ENCODE results near the gene SFT2D1.

SFT2D1 gene

DNA sequence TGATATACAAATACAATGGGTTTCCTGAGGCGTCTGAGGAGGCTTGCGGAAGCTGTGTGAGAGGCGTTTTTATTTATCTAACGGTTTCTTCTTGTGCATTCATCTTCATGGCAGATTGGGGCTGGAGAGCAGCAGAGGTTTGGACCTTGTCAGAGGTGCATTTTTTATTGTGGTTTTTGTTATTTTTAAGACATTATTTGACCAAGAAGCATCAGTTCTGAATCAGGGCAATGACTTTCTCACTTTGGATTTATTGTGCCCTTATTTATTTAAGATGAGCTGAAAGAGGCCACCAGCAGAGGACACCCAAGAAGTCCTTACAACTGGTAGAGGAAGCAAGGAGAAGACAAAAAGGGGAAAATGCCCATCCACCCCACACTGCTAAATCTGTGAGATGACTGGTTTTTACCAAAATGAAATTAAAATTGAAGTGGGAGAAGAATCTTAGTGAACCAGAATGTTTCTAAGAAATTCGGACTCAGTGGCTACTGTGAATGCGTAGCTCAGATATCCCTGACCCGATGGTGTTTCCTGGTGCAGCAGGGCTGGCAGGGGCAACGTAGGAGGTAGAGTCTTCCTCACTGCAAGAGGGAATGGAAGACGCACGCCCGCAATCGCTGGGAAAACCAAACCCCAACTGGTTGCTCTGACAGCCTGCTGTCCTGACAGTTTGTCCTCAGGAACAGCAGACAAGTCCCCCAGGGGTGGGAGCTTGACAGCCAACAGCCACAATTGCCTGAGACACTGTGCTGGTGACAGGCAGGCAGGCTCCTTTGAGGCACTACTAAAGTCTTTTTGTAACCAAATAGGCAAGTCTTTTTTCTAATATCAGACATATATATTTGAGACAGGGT, 48.4 kb downstream of the SFT2D1 start:
- peaks cover 3% of the 10 kb centered on the region for H3K27me3 ChIP-seq (replicated peaks)
- in situ Hi-C loops (cut with HindIII; ENCODE audit: low pct_ligation_motif_present, low sequenced_read_pairs), result loop anchor here (25.0 kb wide), 1 partner anchor 93 kb away; the partner anchor contains the start of gene MPC1
- no peak overlapping the region for H3K27ac ChIP-seq
- H3K4me3 ChIP-seq (ENCODE audit: low read depth, low read length), result no peak overlapping the region
- DNase-seq, result no peak
- TF ChIP-seq, protein P1, sequence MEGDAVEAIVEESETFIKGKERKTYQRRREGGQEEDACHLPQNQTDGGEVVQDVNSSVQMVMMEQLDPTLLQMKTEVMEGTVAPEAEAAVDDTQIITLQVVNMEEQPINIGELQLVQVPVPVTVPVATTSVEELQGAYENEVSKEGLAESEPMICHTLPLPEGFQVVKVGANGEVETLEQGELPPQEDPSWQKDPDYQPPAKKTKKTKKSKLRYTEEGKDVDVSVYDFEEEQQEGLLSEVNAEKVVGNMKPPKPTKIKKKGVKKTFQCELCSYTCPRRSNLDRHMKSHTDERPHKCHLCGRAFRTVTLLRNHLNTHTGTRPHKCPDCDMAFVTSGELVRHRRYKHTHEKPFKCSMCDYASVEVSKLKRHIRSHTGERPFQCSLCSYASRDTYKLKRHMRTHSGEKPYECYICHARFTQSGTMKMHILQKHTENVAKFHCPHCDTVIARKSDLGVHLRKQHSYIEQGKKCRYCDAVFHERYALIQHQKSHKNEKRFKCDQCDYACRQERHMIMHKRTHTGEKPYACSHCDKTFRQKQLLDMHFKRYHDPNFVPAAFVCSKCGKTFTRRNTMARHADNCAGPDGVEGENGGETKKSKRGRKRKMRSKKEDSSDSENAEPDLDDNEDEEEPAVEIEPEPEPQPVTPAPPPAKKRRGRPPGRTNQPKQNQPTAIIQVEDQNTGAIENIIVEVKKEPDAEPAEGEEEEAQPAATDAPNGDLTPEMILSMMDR (IDR thresholded peaks at IDR 0.05; ENCODE audit: low read depth, low read length, missing control alignments), result no peak
- no peaks in the 10 kb centered on the region for H3K36me3 ChIP-seq (replicated peaks)

DNA sequence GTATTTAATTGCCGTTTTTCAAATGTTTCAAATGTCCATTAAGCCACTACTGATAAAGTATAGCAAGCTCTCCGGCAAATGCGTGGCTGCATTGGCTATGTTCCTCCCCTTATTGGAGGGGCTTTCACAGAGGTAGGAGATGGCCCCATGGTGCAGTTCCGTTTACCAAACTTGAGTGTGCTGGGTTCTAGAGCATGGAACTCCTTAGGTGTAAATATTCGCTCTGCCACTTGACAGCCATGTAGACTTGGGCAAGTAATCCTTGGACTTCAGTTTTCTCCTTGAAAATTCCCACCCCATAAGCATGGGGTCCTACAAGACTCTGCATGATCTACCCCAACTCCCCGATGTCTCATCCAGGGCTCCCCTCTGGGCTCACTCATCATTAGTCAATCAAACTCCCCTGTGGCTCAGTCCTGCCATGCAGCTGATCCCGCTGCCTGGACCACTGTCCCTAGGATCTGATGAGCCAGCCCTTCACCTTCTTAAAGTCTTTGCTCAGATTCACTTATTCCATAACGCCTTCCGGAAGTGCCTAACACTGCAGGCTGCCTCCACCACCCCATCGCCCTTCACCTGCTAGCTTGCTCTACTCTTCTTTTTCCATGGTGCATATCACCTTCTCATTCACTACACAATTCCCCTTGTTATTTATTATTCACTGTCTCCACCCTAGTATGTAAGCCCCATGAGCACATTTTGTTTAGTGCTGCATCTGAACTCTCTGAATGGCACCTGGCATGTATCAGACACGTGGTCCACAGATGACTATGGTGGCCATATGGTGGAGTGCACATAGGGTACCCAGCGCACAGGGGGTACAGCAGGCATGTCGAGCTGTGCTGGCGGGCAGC, 52.9 kb downstream of the SFT2D1 start:
- in situ Hi-C loops (cut with HindIII; ENCODE audit: low pct_ligation_motif_present, low sequenced_read_pairs), result loop anchor here (25.0 kb wide), 1 partner anchor 98 kb away; the partner anchor contains the start of gene MPC1
- H3K27ac ChIP-seq, result no peak overlapping the region
- TF ChIP-seq, protein P1 (IDR thresholded peaks at IDR 0.05; ENCODE audit: low read depth, low read length, missing control alignments), result no peak
- no peak for DNase-seq
- H3K4me3 ChIP-seq (ENCODE audit: low read depth, low read length), result no peak overlapping the region
- H3K36me3 ChIP-seq (replicated peaks), result no peaks in the 10 kb centered on the region
- H3K27me3 ChIP-seq (replicated peaks), result peaks cover 1% of the 10 kb centered on the region

DNA sequence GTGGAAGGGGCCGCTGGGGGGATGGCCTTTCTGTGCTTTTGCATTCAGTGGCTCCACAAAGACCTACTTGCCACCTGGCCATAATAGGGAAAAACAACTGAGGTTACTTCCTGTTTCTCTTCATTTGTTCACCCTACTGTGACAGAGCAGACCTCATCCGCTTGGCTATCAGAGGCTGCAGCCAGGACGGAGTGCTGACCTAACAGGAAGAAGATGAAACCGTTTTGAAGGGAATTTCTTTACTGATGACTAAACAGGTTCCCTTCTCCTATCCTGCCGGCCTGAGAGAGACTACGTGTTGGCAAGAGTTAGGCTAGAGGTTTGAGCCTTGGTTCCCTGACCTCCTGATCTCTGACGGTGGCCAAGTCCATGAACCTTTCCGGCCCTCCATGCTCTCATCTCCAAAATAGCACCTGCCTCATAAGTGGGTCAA, 55.5 kb downstream of the SFT2D1 start:
- DNase-seq, result no peak

DNA sequence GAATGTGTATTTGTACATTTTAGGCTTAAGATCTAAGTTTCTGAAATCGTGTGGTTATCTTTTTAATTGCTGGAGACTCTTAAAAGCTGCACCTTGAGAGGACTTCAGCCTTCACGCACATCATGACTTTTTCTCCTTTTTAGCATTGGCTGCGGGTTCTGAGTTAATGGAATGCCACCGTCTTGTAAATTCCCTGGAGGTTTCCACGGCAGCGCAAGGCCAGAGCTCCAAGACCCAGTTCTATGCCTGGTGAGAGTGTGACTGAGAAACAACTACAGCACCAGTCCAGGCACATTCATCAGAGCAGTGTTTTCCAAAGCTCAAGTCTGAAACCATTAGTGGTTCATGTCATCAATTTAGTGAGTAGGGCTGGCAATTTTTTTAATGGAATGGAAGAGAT, 57.1 kb downstream of the SFT2D1 start:
- Histone ChIP-seq H3K4me3 (ENCODE audit: low read depth, low read length) (no peak overlapping the region), H3K27me3 (replicated peaks) (peaks cover 2% of the 10 kb centered on the region), H3K27ac (no peak overlapping the region), H3K36me3 (replicated peaks) (no peaks in the 10 kb centered on the region)
- in situ Hi-C loops (cut with HindIII; ENCODE audit: low pct_ligation_motif_present, low sequenced_read_pairs), result loop anchor here (25.0 kb wide), 1 partner anchor 102 kb away; the partner anchor contains the start of gene MPC1
- DNase-seq, result no peak
- TF ChIP-seq, protein P1 (IDR thresholded peaks at IDR 0.05; ENCODE audit: low read depth, low read length, missing control alignments), result no peak

More for the DNA sequence above, 55.5 kb downstream of the SFT2D1 start:
- TF ChIP-seq, protein P1 (IDR thresholded peaks at IDR 0.05; ENCODE audit: low read depth, low read length, missing control alignments), result no peak
- Histone ChIP-seq H3K27ac (no peak overlapping the region), H3K4me3 (ENCODE audit: low read depth, low read length) (no peak overlapping the region), H3K36me3 (replicated peaks) (no peaks in the 10 kb centered on the region), H3K27me3 (replicated peaks) (no peaks in the 10 kb centered on the region)
- in situ Hi-C loops (cut with HindIII; ENCODE audit: low pct_ligation_motif_present, low sequenced_read_pairs), result loop anchor here (25.0 kb wide), 1 partner anchor 100 kb away; the partner anchor contains the start of gene MPC1

DNA sequence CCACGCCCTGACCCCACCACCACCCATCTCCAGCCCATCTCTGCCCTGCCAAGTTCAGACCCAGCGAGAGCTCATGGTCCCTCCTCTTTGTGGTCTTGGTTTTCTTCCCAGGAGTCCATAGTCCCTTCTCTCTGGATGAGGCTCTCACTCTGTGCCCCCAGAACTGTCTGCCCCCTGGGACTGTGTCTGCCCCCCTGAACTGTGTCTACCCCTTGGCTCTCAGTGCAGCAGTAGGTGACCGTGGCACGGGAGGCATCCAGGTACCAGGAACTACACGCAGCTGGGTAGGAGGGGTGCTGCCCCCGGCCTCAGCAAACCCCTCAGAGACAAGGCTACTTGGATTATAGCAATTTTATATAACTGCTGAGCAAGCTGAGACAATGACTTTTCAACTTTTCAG, 57.7 kb downstream of the SFT2D1 start:
- no peak for DNase-seq
- in situ Hi-C loops (cut with HindIII; ENCODE audit: low pct_ligation_motif_present, low sequenced_read_pairs), result loop anchor here (25.0 kb wide), 1 partner anchor 103 kb away; the partner anchor contains the start of gene MPC1
- no peak overlapping the region for H3K4me3 ChIP-seq (ENCODE audit: low read depth, low read length)
- H3K36me3 ChIP-seq (replicated peaks), result no peaks in the 10 kb centered on the region
- no peak overlapping the region for H3K27ac ChIP-seq
- TF ChIP-seq, protein P1 (IDR thresholded peaks at IDR 0.05; ENCODE audit: low read depth, low read length, missing control alignments), result no peak
- H3K27me3 ChIP-seq (replicated peaks), result peaks cover 2% of the 10 kb centered on the region

All from brain microvascular endothelial cell (primary cell).